ENCODE data around the gene POLR3H.

- TF ChIP-seq RAD21 (IDR thresholded peaks at IDR 0.05; ENCODE audit: low read depth): no peak
- TF ChIP-seq EGR1 (IDR thresholded peaks at IDR 0.05): no peak
Observed at GRCh38 chr22:41584881-41585280, 40.6 kb upstream of the POLR3H start.
